ENCODE results near the gene FBXO3. TPM values are rescaled to one million over a fixed set of nuclear protein-coding genes. Genes with fewer than 3 reads are reported as not detected.
"Not testable (repeated sequence)": the region's sequence is repeated elsewhere in the genome, so short reads cannot be mapped to it uniquely, and the experiment has no call there.

The FBXO3 gene, protein sequence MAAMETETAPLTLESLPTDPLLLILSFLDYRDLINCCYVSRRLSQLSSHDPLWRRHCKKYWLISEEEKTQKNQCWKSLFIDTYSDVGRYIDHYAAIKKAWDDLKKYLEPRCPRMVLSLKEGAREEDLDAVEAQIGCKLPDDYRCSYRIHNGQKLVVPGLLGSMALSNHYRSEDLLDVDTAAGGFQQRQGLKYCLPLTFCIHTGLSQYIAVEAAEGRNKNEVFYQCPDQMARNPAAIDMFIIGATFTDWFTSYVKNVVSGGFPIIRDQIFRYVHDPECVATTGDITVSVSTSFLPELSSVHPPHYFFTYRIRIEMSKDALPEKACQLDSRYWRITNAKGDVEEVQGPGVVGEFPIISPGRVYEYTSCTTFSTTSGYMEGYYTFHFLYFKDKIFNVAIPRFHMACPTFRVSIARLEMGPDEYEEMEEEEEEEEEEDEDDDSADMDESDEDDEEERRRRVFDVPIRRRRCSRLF
- total RNA-seq (2014; rRNA removed) (20.2 and 22.5 TPM in 2 replicates), Bru-seq, nascent RNA (percentile 75 among the genes with signal in this experiment), BruChase-seq, experiment 1, labeled RNA remaining after a 6-hour chase (percentile 77 among the genes with signal in this experiment), BruChase-seq, experiment 2, labeled RNA remaining after a 2-hour chase (percentile 81 among the genes with signal in this experiment)
- long read RNA-seq, transcript FBXO3-201 (11 exons, 2,397 nt): major isoform, 45 of 85 reads
- long read RNA-seq, transcript FBXO3-202 (10 exons, 1,672 nt): minor isoform, 15 of 85 reads
- long read RNA-seq, partial matches to known transcripts: 3 of 85 reads
- long read RNA-seq, other reads (novel, unspliced or antisense): 22 of 85 reads

DNA sequence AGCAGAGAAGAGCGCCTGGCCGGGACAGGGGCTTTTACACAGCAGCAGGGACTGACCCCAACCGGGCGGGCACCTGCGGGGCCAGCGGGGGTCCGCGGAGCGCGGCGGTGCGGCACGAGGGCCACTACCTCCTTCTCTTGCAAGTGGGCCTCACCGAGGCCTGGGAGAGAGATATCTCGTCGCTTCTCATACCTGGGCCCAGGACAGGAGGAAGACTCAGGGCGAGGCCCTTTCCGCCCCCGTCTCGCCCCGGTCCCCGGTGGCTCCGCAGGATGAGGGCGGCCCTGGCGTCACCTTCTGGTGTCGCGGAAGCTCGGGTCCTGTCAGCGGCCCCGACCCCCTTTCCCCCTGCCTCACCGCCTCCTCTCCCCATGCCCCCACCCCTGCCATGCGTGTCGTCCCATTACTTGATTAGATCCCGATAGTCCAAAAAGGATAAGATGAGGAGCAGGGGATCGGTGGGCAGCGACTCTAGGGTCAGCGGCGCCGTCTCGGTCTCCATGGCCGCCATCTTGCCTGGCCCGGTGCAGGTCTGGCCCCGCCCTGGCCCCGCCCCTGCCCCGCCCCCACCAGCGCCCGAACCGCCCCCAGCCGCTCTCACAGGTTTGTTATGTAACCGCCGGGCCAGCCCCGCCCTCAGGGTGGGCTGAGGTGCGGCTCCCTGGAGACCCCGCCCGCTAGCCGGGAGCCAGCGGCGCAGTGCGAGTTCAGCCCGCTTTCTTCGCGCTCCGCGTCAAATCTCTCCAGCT lies at the start of gene FBXO3:
FBXO3 (minus strand) TSS at position 534 of the 749 bp plus-strand sequence; CDS start at position 511, 23 bp downstream.
- Histone ChIP-seq H4K20me1 (ENCODE audit: low read length) (peaks cover 9% of the 10 kb centered on the region; the same call in 1 of the 2 replicates), H3K9me3 (ENCODE audit: low read length) (no peaks in the 10 kb centered on the region), H3K4me1 (ENCODE audit: insufficient read depth, low read length) (peaks cover 47% of the 10 kb centered on the region), H3K9me2 (replicated peaks; ENCODE audit: low read length) (no peaks in the 10 kb centered on the region), H3K9ac (ENCODE audit: low read length) (peak within 1 kb of the TSS; percentile 79), H3K79me2 (ENCODE audit: low read length) (peaks cover 44% of the 10 kb centered on the region), H2AFZ (ENCODE audit: low read length) (peak within 1 kb of the TSS; percentile 99), H3F3A (ENCODE audit: low read length, unreplicated experiment) (no peaks in the 10 kb centered on the region), H3K4me2 (ENCODE audit: low read length) (peak within 1 kb of the TSS; percentile 95), H3K36me3 (ENCODE audit: low read depth, low read length) (no peaks in the 10 kb centered on the region), H3K27ac (ENCODE audit: low read length) (peak within 1 kb of the TSS; percentile 19), H3K4me3 (ENCODE audit: low read length) (peak within 1 kb of the TSS; percentile 97), H3K27me3 (ENCODE audit: low read length) (no peaks in the 10 kb centered on the region)
- no TSS peak for BruUV-seq (replicated peaks)
- ChIA-PET POLR2A (ENCODE audit: unreplicated experiment) (interaction anchor here (0.7 kb wide), 1 partner anchor 541 kb away, joined by 3 read pairs; no protein-coding TSS in a partner anchor), CTCF (no interaction called here)
- intact Hi-C loops (cut with micrococcal nuclease): loop anchor here (5.0 kb wide), 1 partner anchor 33 kb away; no protein-coding TSS in a partner anchor
- ATAC-seq (peak; percentile 72), DNase-seq (peak; percentile 84)
- no peak for TF ChIP-seq EZH2 (IDR thresholded peaks at IDR 0.05; ENCODE audit: low read length, unreplicated experiment)

DNA sequence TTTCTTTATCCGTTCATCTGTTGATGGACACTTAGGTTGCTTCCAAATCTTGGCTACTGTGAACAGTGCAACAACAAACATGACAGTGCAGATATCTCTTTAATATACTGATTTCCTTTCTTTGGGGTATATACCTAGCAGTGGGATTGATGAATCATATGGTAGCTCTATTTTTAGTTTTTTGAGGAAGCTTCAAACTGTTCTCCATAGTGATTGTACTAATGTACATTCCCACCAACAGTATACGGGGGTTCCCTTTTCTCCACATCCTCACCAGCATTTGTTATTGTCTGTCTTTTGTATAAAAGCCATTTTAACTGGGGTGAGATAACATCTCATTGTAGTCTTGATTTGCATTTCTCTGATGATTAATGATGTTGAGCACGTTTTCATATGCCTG lies 48.7 kb upstream of the FBXO3 start:
- POLR2A ChIA-PET (ENCODE audit: unreplicated experiment); BruUV-seq (replicated peaks); CTCF ChIA-PET; DNase-seq; H3K9me2 ChIP-seq (replicated peaks; ENCODE audit: low read length); H3F3A ChIP-seq (ENCODE audit: low read length, unreplicated experiment); H3K27me3 ChIP-seq (ENCODE audit: low read length); H3K27ac ChIP-seq (ENCODE audit: low read length); H3K4me3 ChIP-seq (ENCODE audit: low read length); H3K36me3 ChIP-seq (ENCODE audit: low read depth, low read length); ATAC-seq; H4K20me1 ChIP-seq (ENCODE audit: low read length); H3K9ac ChIP-seq (ENCODE audit: low read length); intact Hi-C loops (cut with micrococcal nuclease); H2AFZ ChIP-seq (ENCODE audit: low read length); H3K79me2 ChIP-seq (ENCODE audit: low read length); H3K4me2 ChIP-seq (ENCODE audit: low read length); H3K9me3 ChIP-seq (ENCODE audit: low read length); H3K4me1 ChIP-seq (ENCODE audit: insufficient read depth, low read length): not testable (repeated sequence)

DNA sequence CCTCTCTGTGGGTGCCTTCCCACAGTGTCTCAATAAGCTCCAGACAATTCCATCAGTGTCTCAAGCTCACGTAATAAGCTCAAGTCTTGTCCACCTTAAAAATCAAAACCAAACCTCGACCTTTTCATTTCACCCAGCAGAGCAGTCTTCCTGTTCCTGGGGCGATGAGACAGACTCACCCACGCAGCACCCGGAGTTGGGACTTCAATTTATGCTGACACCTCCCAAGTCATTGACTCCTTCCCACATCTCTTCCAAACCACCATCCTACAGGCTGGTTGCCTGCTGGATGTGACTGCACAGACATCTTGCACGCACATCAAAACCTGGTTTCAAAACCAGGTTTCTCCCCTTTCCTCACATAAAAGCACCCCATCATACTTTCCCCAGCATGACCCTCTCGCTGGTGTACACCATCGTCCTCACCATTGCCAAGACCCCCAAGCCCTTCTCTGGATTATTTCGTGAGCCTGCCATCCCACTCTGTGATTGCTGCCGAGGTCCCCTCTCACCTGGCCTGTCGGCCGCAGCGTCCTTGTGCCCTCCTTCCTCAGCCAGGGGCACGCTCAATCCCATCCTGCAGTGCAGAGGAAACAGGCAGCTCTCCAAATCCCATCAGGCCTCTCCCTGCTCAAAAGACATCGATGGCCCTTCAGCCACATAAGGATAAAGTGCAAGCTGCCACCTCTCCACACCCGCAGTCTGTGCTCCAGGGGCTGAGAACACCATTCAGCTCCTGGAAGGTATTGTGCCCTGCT lies 45.1 kb upstream of the FBXO3 start:
- H3K4me1 ChIP-seq (ENCODE audit: insufficient read depth, low read length): no peaks in the 10 kb centered on the region
- H3K27ac ChIP-seq (ENCODE audit: low read length): no peak overlapping the region
- no peak overlapping the region for H3K4me3 ChIP-seq (ENCODE audit: low read length)
- DNase-seq (no peak), ATAC-seq (no peak)
- intact Hi-C loops (cut with micrococcal nuclease): no loop called here
- no peaks in the 10 kb centered on the region for H3K9me2 ChIP-seq (replicated peaks; ENCODE audit: low read length)
- H3K79me2 ChIP-seq (ENCODE audit: low read length): no peaks in the 10 kb centered on the region
- H3K27me3 ChIP-seq (ENCODE audit: low read length): 0 out of 2 replicates have a peak, but pooled peaks cover 6% of the 10 kb centered on the region
- H2AFZ ChIP-seq (ENCODE audit: low read length): no peak overlapping the region
- no peaks in the 10 kb centered on the region for H3K36me3 ChIP-seq (ENCODE audit: low read depth, low read length)
- H3K9ac ChIP-seq (ENCODE audit: low read length): no peak overlapping the region
- CTCF ChIA-PET: interaction anchor here (0.6 kb wide), 1 partner anchor 39 kb away, joined by 4 read pairs; no protein-coding TSS in a partner anchor
- H3F3A ChIP-seq (ENCODE audit: low read length, unreplicated experiment): no peaks in the 10 kb centered on the region
- H4K20me1 ChIP-seq (ENCODE audit: low read length): no peaks in the 10 kb centered on the region
- H3K9me3 ChIP-seq (ENCODE audit: low read length): no peaks in the 10 kb centered on the region
- no peak overlapping the region for H3K4me2 ChIP-seq (ENCODE audit: low read length)
- no TSS peak for BruUV-seq (replicated peaks)
- TF ChIP-seq, protein P1, sequence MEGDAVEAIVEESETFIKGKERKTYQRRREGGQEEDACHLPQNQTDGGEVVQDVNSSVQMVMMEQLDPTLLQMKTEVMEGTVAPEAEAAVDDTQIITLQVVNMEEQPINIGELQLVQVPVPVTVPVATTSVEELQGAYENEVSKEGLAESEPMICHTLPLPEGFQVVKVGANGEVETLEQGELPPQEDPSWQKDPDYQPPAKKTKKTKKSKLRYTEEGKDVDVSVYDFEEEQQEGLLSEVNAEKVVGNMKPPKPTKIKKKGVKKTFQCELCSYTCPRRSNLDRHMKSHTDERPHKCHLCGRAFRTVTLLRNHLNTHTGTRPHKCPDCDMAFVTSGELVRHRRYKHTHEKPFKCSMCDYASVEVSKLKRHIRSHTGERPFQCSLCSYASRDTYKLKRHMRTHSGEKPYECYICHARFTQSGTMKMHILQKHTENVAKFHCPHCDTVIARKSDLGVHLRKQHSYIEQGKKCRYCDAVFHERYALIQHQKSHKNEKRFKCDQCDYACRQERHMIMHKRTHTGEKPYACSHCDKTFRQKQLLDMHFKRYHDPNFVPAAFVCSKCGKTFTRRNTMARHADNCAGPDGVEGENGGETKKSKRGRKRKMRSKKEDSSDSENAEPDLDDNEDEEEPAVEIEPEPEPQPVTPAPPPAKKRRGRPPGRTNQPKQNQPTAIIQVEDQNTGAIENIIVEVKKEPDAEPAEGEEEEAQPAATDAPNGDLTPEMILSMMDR (conservative IDR thresholded peaks at IDR 0.05; ENCODE audit: low read depth, low read length): no peak
- no peak for TF ChIP-seq EZH2 (IDR thresholded peaks at IDR 0.05; ENCODE audit: low read length, unreplicated experiment)
- no peak for TF ChIP-seq EZH2phosphoT487 (IDR thresholded peaks at IDR 0.05; ENCODE audit: borderline replicate concordance, low read length)
- POLR2A ChIA-PET (ENCODE audit: unreplicated experiment): no interaction called here
